Measurements from ENCODE around the gene SNAI3. TPM values are rescaled to one million over a fixed set of nuclear protein-coding genes. Genes with fewer than 3 reads are reported as not detected.

SNAI3 gene
- total RNA-seq, 1 donor from 2014 or later: 7.0 TPM

DNA sequence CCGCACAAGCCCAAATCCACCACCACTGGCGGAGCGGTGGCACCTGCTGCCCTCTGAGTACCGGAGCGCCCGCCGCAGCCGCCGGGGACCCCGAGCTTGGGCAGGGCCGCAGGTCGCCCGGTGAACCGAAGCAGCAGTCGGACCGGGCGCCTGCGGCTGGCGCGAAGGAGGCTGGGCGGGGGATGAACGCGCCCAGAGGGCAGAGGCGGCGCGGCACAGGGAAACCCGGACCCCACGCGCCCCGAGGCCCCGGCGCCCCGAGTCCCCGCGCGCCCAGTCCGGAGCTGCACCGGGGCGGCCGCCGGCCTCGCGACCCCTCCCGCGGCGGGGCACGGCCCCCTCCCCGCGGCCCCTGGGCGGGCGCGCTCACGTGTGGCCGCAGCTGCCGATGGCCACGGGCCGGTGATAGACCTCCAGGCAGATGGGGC, 19.5 kb upstream of the SNAI3 start:
- peaks cover 53% of the 10 kb centered on the region for H3K4me1 ChIP-seq

DNA sequence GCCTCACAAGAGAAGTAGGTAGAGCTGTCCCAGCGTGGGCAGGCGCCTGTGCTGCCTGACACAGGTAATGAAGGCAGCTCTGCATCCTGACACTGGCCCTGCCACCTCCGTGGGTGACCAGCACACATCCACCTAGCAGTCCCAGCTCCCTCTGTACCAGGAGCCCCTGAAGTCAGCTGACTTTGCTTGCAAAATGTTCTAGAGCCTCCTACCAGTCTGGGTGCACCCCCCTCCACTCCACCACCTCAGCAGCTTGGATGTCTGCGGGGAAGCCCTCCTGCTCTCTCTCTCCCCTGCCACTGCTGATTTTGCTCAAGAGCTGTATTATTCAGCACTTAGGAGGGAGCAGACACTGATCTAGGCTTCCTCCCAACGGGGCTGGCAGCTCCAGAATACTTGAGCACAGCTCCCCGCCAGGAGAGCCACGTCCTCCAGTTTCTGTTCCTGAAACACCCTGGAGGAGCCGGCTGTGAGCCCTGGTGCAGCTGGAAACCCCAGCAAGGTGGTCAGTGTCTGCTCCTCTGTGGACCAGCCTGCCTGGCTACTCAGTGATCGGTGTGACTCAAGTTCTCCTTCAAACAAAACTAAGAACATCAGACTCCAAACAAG, 18.9 kb upstream of the SNAI3 start:
- no peaks in the 10 kb centered on the region for H3K9me3 ChIP-seq
- peak overlapping the region; percentile 84 for H3K27ac ChIP-seq
- H3K36me3 ChIP-seq: no peaks in the 10 kb centered on the region
- TF ChIP-seq, protein P1, sequence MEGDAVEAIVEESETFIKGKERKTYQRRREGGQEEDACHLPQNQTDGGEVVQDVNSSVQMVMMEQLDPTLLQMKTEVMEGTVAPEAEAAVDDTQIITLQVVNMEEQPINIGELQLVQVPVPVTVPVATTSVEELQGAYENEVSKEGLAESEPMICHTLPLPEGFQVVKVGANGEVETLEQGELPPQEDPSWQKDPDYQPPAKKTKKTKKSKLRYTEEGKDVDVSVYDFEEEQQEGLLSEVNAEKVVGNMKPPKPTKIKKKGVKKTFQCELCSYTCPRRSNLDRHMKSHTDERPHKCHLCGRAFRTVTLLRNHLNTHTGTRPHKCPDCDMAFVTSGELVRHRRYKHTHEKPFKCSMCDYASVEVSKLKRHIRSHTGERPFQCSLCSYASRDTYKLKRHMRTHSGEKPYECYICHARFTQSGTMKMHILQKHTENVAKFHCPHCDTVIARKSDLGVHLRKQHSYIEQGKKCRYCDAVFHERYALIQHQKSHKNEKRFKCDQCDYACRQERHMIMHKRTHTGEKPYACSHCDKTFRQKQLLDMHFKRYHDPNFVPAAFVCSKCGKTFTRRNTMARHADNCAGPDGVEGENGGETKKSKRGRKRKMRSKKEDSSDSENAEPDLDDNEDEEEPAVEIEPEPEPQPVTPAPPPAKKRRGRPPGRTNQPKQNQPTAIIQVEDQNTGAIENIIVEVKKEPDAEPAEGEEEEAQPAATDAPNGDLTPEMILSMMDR (IDR thresholded peaks at IDR 0.05): no peak
- peaks cover 60% of the 10 kb centered on the region for H3K4me1 ChIP-seq
- DNase-seq (no peak), ATAC-seq (no peak)
- intact Hi-C loops (cut with DNase I): no loop called here
- H3K27me3 ChIP-seq: no peaks in the 10 kb centered on the region
- peak overlapping the region; percentile 99 for H3K4me3 ChIP-seq

More for the DNA sequence above, 19.5 kb upstream of the SNAI3 start:
- Histone ChIP-seq H3K27me3 (no peaks in the 10 kb centered on the region), H3K27ac (peak overlapping the region; percentile 84), H3K36me3 (no peaks in the 10 kb centered on the region), H3K4me3 (peak overlapping the region; percentile 99), H3K9me3 (no peaks in the 10 kb centered on the region)
- no peak for DNase-seq
- TF ChIP-seq, protein P1 (IDR thresholded peaks at IDR 0.05): no peak
- no peak for ATAC-seq
- intact Hi-C loops (cut with DNase I): no loop called here

DNA sequence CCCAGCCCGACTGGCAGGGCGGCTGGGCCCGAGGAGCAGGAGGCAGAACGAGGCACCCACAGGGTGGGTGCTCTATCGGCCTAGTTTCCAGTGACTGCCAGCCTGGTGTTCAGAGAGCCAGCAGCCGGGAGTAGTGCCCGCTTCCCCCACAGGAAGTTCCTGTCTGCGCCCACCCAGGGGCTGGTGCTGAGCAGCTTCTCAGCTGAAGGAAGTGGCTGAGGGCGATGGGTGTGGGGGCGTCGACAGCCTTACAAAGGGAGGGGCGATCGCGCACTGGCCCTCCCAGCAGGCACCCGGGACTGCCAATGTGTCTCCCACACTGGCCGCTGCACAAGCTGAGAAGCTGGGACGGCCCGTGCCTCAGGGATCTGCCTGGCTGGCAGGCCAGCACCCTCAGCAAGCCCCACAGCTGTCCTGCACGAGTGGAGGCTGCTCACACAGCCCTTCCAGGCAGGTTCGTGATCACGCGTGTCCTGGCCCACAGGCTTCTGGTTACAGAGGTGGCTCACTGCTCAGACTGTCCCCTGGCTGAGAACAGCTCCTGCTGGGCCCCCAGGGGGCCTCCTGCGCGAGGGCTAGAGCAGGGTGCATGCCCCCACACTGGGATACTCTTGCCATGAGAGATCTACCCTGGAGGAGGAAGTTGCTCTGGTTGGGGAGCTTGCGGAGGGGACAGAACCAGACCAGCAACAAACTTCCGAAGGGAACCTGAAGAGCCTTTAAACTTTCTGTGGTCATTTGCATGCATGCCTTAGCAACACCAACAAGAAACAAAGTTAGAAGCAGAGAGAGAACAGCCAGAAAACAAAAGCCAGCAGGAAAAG, 17.4 kb upstream of the SNAI3 start:
- peak; percentile 92 for DNase-seq
- peak overlapping the region; percentile 84 for H3K27ac ChIP-seq
- intact Hi-C loops (cut with DNase I): no loop called here
- peaks cover 65% of the 10 kb centered on the region for H3K4me1 ChIP-seq
- H3K27me3 ChIP-seq: no peaks in the 10 kb centered on the region
- H3K9me3 ChIP-seq: no peaks in the 10 kb centered on the region
- TF ChIP-seq, protein P1 (IDR thresholded peaks at IDR 0.05): no peak
- H3K4me3 ChIP-seq: peak overlapping the region; percentile 99
- ATAC-seq: peak; percentile 58
- peaks cover 12% of the 10 kb centered on the region for H3K36me3 ChIP-seq

DNA sequence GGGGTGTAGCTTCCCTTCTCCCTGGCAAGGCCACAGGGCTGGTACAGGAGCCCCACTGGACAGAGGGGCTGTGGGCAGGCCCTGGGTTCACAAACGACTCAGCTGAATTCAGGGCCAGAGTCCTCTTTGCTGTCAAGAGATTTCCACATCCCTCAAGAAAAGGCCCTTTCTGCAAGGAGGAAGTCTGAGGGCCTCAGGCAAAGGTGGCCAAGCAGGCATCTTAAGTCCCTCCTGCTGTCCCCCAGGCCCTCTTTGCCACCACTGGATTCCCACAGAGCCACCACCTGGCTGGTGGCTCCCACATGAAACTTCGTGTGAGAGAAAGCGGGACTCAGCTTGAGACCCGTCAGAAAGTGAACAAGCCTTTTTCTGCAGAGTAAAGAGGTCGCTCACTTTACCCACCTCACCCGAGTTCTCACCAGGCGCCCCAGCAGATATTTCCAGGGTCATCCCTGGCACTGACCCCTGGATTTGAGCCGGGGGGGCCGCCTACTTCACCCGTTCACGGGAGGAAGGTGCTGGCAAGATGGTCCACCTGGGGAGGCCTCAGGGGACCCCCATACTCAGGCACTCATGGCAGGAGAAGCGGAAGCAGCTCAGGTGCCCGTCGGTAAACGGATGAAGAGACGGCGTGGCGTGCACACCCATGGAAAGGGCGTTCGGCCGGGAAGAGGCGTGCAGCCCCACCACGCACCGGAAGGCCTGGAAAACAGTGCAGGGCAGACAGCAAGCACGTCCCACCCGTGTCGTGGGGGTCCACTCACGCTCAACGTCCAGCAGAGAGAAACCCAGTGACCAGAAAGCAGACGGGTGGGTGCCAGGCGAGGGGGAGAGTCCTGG, 16.3 kb upstream of the SNAI3 start:
- DNase-seq: no peak
- Histone ChIP-seq H3K27ac (peak overlapping the region; percentile 84), H3K36me3 (peaks cover 23% of the 10 kb centered on the region), H3K9me3 (no peaks in the 10 kb centered on the region), H3K27me3 (no peaks in the 10 kb centered on the region), H3K4me3 (peak overlapping the region; percentile 99), H3K4me1 (peaks cover 64% of the 10 kb centered on the region)
- TF ChIP-seq, protein P1 (IDR thresholded peaks at IDR 0.05): no peak
- ATAC-seq: no peak
- intact Hi-C loops (cut with DNase I): no loop called here

DNA sequence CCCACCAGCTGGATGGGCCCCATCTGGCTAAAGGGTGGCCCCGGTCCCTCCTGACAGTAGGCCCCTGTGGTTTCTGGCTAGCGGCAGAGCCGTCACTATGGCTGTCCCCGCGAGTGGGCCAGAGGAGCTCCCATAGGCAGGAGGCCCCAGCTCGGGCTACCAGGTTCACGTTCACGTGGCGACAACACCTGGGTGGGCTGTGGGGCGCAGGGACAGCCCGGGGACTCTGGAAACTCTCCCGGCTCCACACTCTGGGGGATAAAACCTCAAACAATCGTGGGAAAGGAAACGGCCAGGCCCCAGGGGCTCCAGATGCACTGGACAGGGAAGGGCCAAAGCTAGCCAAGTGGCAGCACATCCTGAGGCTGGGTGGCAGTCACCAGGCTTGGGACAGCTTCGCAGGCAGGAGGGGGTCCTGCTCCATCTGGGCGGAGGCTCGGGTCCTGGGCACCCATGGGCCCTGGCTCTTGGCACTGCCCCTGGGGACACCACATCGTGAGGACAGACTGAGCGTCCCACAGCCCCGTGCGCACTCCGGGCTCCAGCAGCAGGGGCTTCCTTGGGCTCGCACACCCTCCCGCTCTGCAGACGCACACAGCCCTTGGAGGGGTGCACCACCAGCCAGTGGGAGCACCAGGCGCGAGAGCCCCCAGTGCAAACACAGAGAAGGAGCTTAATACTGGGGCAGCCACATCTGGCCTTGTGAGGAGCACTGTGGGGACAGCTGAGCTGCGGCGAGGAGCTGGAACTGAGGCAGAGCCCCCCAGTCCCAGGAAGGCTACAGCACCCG, 15.5 kb upstream of the SNAI3 start:
- DNase-seq: no peak
- Histone ChIP-seq H3K4me1 (peaks cover 55% of the 10 kb centered on the region), H3K9me3 (no peaks in the 10 kb centered on the region), H3K27ac (peak overlapping the region; percentile 84), H3K27me3 (no peaks in the 10 kb centered on the region), H3K4me3 (peak overlapping the region; percentile 99), H3K36me3 (peaks cover 31% of the 10 kb centered on the region)
- intact Hi-C loops (cut with DNase I): no loop called here
- no peak for ATAC-seq
- TF ChIP-seq, protein P1 (IDR thresholded peaks at IDR 0.05): no peak

All from upper lobe of right lung (tissue), 1 donor.